ENCODE data around the gene HBA2. TPM values are rescaled to one million over a fixed set of nuclear protein-coding genes. Genes with fewer than 3 reads are reported as not detected.
"Not testable (repeated sequence)": the region's sequence is repeated elsewhere in the genome, so short reads cannot be mapped to it uniquely, and the experiment has no call there.

Gene HBA2
- total RNA-seq, 1 experiment from 2014 or later, result not detected

- not testable (repeated sequence) for DNase-seq (ENCODE audit: extremely low read depth, low read depth)
Measured at GRCh38 chr16:173211-173854, 657 bp downstream of the HBA2 start.

- DNase-seq (ENCODE audit: extremely low read depth, low read depth), result not testable (repeated sequence)
Measured at GRCh38 chr16:173928-174769, 1.5 kb downstream of the HBA2 start.

GRCh38 chr16:175011-175949, 2.6 kb downstream of the HBA2 start:
- DNase-seq (ENCODE audit: extremely low read depth, low read depth), result no peak

GRCh38 chr16:176006-176405, 3.3 kb downstream of the HBA2 start:
- not testable (repeated sequence) for DNase-seq (ENCODE audit: extremely low read depth, low read depth)

GRCh38 chr16:176477-177382, 4.1 kb downstream of the HBA2 start, which contains the start of gene HBA1:
HBA1 (plus strand) TSS chr16:176680; CDS start chr16:176717, 37 bp downstream.
- not testable (repeated sequence) for DNase-seq (ENCODE audit: extremely low read depth, low read depth)

DNA sequence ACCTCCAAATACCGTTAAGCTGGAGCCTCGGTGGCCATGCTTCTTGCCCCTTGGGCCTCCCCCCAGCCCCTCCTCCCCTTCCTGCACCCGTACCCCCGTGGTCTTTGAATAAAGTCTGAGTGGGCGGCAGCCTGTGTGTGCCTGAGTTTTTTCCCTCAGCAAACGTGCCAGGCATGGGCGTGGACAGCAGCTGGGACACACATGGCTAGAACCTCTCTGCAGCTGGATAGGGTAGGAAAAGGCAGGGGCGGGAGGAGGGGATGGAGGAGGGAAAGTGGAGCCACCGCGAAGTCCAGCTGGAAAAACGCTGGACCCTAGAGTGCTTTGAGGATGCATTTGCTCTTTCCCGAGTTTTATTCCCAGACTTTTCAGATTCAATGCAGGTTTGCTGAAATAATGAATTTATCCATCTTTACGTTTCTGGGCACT, 4.7 kb downstream of the HBA2 start:
- no peak for DNase-seq (ENCODE audit: extremely low read depth, low read depth)

GRCh38 chr16:177981-178667, 5.4 kb downstream of the HBA2 start:
- no peak for DNase-seq (ENCODE audit: extremely low read depth, low read depth)

DNA sequence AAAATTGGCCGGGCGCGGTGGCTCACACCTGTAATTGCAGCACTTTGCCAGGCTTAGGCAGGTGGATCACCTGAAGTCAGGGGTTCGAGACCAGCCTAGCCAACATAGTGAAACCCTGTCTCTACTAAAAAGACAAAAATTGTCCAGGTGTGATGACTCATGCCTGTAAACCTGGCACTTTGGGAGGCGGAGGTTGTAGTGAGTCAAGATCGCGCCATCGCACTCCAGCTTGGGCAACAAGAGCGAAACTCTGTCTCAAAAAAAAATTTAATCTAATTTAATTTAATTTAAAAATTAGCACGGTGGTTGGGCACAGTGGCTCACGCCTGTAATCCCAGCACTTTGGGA, 6.0 kb downstream of the HBA2 start:
- no peak for DNase-seq (ENCODE audit: extremely low read depth, low read depth)

DNA sequence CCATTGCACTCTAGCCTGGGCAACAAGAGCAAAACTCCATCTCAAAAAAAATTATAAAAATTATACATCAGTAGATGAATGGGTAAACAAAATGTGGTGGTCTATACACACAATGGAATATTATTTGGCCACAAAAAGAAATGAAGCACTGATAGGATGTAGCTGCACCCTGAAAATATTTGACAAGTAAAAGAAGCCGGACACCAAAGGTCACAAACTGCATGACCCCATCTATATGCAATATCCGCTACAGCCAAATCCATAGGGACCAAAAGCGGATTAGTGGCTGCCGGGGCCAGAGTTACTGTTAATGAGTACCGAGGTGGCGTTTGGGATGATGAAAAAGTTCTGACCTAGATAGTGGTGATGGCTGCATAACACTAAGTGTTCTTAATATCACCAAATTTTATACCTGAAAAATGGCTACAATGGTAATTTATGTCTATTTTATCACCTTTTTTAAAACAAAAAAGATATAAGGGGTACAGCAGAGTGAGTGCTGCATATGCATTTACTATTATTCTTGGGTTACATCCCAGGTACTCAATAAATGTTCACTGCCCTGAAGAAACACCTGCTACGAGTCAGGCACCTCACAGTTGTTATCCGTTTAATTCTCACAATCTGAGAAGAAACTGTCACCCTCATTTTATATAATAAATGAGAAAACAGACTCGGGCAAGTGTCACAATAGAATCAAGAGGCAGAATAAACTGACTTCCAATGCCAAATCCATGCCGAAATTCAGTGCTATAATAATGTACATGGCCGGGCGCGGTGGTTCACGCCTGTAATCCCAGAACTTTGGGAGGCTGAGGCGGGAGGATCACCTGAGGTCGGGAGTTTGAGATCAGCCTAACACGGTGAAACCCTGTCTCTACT, 6.8 kb downstream of the HBA2 start:
- DNase-seq (ENCODE audit: extremely low read depth, low read depth), result no peak

- no peak for DNase-seq (ENCODE audit: extremely low read depth, low read depth)
Measured at GRCh38 chr16:180101-180675, 7.5 kb downstream of the HBA2 start, which contains the start of gene HBQ1. HBQ1 (plus strand) TSS chr16:180459; CDS start chr16:180487, 28 bp downstream.

- peak; percentile 70 for DNase-seq (ENCODE audit: extremely low read depth, low read depth)
Measured at GRCh38 chr16:180681-181564, 8.2 kb downstream of the HBA2 start.

GRCh38 chr16:181565-182021, 8.9 kb downstream of the HBA2 start:
- DNase-seq (ENCODE audit: extremely low read depth, low read depth), result no peak

GRCh38 chr16:183005-183404, 10.3 kb downstream of the HBA2 start:
- DNase-seq (ENCODE audit: extremely low read depth, low read depth), result no peak

DNA sequence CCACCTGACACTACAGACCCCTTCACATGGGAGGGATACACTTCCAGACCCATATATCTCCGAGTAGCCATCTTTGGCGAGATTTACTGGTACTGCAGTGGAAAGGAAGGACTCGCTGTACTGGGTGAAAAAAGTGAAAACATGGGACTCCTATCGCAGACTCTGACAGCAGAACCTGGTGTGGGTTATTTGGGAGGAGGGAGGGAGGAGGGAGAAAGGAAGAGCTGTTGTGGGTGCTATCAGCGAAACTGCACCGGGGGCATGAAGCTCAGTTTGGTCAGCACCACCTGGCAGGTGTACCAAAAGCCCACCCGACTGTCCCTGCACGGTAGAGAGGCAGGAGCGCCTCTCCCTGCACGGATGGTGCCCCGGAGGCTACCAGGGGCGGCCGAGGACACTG, 12.5 kb downstream of the HBA2 start:
- DNase-seq (ENCODE audit: extremely low read depth, low read depth), result no peak

DNA sequence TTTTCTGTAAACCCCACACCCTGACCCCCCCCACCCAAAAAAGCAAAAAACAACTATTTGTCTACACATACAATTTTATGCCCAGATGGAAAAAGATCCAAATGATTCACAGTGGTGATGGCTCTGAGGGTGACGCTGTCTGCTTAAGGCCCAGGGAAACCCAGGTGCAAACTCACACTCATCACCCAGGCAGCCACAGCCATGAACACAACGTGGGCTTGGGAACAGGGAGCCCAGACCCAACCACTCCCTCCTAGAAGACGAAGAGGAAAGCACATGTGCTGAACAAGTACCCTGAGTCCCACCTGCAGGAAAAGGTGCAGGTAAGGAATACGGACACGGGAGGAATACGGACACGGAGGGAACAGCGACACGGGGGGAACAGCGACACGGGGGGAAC, 13.0 kb downstream of the HBA2 start:
- no peak for DNase-seq (ENCODE audit: extremely low read depth, low read depth)

GRCh38 chr16:187330-187729, 14.7 kb downstream of the HBA2 start:
- DNase-seq (ENCODE audit: extremely low read depth, low read depth), result no peak

DNA sequence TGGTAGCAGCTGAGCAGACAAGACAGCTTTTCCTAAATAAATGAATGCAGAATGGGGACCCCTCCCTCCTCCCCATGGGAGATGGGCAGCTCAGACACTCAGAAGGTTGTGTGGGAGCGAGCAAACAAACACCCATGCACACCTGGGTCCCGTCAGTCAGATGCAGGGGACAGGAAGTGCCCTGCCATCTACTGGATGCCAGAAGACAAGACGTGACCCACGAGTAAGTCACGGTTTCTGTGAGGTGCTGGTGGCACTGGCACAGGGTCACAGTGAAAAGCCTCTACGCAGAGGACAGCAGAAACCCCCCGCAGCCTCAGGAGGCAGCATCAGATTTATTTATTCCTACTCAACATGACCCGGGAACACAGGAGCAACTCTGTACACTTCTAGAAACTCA, 16.0 kb downstream of the HBA2 start:
- DNase-seq (ENCODE audit: extremely low read depth, low read depth), result no peak

All from NCI-H460 (cell line).